Stimulated activated CD4-positive, alpha-beta T cell treated with anti-CD3 and anti-CD28 coated beads, Interleukin-1b, Interleukin-23, amount 100 ng/mL, for 1 hour (primary cell): ENCODE results near the gene PROZ.
"Not testable (repeated sequence)": the region's sequence is repeated elsewhere in the genome, so short reads cannot be mapped to it uniquely, and the experiment has no call there.

Source experiments
- DNase-seq, 2 donors: peaks; one replicate each; pipeline ENCODE4 v3.0.0-alpha.2; 2020; ENCODE audit warnings: low read depth in 2 of 2

Gene PROZ, protein sequence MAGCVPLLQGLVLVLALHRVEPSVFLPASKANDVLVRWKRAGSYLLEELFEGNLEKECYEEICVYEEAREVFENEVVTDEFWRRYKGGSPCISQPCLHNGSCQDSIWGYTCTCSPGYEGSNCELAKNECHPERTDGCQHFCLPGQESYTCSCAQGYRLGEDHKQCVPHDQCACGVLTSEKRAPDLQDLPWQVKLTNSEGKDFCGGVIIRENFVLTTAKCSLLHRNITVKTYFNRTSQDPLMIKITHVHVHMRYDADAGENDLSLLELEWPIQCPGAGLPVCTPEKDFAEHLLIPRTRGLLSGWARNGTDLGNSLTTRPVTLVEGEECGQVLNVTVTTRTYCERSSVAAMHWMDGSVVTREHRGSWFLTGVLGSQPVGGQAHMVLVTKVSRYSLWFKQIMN

DNA sequence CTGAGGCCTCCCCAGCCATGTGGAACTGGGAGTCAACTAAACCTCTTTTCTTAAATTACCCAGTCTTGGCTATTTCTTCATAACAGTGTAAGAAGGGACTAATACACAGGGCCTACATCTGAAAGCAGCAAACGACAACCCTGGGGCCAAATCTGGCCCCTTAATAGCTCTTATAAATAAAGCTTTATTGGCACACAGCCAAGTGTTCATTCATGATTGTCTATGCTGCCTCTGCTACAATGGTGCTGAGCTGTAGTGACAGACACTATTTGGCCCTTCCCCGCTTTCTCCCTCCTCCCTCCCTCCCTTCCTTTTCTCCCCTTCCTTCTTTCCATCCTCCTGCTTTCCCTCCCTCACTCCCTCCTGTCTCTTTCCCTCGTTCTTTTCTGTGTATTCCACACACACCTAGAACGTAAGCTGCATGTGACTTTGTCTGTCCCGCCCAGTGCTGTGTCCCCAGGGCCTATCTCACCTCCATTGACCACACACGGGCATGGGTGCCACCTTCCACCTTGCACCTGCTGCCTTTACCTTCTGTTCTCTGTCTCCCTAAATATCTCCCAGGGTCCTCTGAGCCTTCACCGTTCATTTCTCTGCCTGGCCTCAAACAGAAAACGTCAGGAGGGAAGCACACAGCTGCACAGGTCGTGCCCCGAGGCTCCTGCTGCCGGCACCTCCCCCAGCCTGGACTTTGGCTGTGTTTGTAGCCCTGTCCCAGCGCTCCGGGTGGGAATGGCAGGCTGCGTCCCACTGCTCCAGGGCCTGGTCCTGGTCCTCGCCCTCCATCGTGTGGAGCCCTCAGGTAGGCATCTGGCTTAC is at the start of gene PROZ:
TSS of gene PROZ (plus strand) at position 720 of the 819 bp plus-strand sequence. CDS start at position 733, 13 bp downstream.
- no peak for DNase-seq

DNA sequence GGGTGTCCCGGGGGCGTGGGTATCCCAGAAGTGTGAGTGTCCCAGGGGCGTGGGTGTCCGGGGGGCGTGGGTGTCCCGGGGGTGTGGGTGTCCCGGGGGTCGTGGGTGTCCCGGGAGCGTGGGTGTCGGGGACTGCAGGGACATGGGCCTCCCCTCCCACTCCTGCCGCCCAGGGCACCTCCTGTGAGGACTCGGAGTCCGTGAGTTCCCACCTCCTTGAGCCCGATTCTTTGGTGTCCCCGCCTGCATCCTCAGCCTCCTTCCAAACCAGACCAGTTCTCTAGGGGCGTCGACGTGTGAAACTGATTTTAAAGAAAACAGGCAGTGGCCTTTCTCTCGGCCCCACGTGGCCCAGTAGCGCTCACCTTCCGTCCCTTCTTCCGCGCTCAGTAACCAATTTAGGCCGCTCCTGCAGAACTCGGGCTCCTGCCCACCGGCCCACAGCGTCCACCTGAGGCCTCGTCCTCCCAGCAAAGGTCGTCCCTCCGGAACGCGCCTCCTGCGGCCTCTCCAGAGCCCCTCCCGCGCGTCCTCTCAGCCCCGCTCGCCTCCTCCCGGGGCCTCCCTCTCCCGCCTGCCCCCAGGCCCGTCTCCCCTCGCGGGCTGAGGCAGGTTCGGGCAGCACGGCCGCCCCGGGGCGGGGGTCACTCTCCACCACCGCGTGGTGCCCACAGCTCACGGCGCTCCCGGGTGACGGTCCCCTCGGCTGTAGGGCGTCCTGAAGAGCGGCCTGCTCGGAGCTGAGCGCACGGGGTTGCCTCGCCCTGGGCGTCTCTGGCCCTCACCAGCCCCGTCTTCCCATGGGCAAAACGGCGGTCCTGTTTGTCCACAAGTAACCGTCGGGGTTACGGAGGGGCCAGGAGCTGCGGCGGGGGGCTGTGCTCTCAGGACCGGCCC is 49.0 kb upstream of the PROZ start:
- no peak for DNase-seq

DNA sequence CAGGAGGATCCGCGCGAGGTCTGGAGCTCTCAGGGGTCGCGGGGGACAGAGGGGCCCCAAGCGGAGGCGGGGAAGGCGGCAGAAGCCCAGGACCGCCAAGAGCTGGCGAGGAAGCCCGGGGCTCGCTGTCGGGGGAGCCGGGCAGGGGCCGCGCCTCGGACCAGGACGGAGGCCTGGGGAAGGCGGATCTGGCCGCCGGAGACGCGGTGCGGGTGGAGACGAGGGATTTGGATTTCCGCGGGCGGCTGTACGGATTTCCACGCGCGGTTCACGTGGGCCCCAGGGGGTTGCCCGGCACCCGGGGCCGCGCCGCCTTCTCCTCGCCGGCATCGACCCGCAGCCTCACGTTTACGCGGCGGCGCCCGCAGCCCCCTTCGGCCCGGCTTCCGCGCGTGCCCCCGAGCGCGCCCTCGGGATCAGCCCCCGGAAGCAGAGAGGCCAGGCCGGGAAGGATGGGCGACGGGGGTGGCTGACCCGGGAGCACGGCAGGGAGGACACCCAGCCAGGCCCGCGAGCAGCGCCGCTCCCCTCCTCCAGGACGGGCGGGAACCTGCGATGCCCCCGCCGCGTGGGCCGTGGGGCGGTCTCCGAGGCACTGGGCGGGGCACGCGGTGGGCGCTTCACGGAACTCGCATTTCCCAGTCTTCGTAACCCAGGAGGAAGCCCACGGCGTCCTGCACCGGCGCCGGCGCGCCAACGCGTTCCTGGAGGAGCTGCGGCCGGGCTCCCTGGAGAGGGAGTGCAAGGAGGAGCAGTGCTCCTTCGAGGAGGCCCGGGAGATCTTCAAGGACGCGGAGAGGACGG is 48.2 kb upstream of the PROZ start:
- DNase-seq: peak in 1 of 2 donors; percentile 11

DNA sequence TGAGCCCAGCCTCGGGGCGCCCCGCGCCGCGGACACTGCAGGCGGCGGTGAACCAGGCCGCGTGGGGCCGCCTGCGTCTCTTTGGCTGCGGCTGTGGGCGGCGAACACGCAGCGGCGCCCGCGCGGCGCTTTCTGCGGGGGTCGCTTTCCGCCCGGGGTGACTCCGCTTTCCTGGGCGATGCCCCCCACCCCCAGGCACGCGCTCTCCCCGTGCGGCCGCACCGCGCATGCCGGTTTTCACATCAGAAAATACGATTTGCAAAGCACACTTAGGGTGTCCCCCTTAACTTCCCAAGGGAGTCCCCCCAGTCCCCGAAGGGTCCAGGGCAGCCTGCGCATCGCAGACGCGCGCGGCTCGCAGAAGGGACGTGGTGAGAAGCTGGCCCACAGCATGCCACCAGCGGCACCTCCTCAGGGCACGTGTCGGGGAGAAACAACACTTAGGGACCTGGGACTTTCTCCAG is 47.6 kb upstream of the PROZ start:
- no peak for DNase-seq

DNA sequence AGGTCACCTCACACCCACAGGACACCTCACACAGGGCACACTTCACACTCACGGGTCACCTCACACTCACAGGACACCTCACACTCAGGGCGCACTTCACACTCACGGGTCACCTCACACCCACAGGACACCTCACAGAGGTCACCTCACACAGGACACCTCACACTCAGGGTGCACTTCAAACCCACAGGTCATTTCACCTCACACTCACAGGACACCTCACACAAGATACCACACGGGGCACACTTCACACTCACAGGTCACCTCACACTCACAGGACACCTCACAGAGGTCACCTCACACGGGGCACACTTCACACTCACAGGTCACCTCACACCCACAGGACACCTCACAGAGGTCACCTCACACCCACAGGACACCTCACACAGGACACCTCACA is 46.6 kb upstream of the PROZ start:
- not testable (repeated sequence) for DNase-seq

DNA sequence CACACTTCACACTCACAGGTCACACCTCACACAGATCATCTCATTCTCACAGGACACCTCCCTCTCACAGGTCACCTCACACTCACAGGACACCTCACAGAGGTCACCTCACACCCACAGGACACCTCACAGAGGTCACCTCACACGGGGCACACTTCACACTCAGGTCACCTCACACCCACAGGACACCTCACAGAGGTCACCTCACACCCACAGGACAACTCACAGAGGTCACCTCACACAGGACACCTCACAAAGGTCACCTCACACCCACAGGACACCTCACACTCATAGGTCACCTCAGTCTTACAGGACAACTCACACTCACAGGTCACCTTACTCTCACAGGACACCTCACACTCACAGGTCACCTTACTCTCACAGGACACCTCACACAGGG is 46.0 kb upstream of the PROZ start:
- not testable (repeated sequence) for DNase-seq

DNA sequence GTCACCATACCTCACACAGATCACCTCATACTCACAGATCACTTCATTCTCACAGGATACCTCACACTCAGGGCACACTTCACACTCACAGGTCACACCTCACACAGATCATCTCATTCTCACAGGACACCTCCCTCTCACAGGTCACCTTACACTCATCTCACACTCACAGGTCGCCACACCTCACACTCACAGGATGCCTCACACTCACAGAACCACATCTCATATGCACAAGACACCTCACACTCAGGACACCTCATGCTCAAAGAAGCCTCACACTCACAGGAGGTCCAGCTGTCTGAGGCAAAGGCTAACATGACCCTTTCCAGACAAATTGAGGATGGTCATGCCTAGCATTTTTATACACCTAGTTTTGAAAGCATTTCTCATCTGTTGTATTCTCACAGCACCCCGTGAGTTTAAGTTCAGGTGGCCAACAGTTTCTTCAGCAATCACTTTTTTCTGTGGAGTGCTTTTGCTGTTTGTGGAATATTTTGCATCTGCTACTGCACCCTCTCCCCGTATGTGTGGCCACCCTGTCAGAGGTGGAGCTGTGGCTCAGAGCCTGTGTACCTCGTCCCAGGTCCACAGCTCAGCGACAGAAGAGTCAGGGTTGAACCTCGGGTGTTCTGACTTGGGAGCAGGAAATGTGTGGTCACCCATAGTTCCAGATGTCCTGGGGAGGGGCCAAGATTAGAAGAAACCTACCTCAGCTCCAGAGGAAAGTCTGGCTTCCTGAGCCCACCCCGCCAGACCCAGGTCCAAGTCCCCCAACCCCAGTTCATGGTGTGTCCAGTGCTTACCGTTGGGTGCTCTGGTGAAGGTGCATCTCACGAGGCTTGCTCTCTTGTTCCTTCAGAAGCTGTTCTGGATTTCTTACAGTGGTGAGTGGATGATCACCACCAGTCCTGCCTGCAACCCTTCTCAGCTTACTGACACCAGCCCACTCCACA is 45.3 kb upstream of the PROZ start:
- DNase-seq: no peak

DNA sequence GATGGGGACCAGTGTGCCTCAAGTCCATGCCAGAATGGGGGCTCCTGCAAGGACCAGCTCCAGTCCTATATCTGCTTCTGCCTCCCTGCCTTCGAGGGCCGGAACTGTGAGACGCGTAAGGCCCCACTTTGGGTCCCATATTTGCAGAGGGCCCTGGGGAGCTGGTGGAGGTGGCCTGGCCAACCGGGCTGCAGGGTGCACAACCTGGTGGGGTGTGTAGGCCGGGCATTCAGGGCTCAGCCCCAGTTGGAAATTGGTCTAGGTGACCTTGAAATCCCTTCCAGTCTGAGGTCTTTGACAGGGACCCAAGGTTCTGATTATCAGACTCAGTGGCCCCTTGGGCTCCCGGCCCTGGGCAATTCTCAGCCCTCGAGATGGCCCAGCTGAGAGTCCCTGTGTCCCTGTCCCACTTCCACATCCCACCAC is 44.6 kb upstream of the PROZ start:
- DNase-seq: no peak

DNA sequence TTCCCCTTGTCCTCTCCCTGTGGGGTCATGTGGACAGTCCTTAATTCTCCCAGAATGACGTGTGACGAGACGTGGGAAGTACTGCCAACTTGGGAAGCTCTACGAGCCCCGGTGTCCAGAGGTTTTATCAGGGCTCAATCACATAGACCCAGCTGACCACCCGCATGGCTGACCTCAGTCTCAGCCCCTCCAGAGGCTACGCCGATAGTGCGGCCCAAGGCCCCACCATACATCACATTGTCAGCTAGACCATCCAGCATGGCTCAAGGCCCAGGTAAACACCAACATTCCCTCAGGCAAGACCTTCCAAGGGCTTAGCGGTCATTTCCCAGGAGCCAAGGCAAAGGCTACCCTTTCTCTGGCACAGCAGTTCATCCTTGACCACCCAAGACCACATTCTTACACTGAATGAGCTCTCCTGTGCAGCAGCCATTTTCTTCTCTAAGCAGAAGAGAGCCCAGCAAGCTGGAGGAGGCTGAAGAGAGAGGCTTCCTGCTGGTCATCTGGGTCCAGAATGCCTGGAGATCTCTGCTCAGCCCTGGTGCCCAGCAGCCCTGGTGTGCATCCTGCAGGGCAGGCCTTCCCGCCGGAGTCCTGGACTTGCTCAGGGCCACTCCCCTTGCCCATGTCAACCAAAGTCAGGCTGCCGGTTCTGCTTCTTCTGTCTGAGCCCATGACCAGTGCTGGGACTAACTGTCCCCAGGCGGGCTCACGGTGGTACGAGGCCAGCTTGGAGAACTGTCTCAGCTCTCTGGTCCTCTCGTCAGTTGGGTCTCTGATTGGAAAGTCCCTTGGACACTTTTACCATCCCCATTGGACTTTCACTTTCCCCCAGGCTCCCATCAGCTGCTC is 43.7 kb upstream of the PROZ start:
- no peak for DNase-seq

DNA sequence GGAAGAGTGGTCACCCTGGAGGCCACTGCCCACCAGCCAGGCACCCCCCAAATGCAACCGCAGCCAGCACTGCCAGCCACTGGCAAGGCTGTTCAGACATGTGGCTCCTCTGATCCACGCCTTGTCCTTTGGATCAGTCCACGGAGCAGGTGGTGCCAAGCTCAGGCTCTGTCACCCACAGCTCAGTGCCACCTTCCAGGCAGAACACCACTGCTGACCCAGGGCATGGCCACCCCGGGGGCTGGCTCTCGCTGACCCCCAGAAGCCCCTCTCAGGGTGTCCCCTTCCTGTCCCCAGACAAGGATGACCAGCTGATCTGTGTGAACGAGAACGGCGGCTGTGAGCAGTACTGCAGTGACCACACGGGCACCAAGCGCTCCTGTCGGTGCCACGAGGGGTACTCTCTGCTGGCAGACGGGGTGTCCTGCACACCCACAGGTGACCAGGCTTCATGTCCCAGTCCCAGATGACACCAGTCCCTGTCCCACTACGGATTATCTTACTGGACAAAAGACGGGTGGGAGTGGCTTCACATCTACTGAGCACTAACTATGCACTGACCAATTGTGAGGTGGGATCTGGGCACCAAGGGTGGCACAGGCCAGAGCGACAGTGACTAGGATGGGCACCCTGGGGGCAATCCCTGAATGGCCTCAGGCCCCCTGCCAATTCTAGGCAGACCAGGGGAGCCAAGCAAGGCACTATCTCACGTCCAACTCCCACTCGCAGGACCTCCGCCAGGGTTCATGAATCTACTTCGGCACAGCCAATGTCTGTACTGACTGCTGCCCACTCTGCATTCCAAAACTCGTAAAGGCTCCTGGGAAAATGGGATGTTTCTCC is 42.9 kb upstream of the PROZ start:
- DNase-seq: no peak

DNA sequence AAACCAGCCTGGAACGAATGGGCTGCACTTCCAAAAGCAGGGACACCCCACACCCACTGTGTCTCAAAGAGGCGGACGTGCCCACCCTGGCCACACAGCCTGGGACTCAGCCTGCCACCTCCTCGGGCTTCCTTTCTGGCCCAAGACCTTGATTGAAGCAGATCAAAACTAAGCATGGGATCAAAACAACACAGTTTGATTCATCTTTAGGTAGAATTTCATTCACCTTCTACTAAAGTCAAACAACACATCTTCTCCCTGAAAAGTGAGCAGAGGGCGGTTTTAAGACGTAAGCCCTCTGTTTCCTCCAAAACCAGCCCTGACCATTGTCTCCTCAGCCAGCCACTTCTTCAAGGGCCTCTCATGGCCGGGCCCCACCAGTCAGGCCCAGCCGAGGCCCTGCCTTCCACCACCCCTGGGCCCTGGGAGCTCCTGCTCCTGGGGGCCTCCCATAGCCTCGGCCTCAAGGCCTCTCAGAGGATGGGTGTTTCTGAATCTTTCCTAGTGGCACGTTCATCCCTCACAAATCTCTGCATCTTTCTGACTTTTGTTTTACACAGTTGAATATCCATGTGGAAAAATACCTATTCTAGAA is 42.1 kb upstream of the PROZ start:
- no peak for DNase-seq

DNA sequence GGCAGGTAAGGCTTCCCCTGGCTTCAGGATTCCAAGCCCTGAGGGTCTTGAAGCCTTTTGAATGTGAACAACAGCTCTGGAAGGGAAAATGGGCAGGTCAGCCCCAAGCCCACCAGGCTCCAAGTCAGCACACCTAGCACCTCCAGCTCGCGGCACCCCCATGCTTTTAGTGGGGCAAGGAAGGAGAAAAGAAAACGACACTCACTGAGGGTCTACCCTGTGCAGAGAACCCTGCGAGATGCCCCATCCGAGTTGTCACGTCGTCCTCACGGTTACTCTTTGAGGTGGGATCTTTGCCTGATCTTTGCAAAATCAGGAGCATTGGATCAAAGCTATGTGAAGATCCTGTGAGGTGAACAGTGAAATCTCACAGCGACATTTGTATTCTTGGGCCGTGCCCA is 41.6 kb upstream of the PROZ start:
- DNase-seq: no peak

DNA sequence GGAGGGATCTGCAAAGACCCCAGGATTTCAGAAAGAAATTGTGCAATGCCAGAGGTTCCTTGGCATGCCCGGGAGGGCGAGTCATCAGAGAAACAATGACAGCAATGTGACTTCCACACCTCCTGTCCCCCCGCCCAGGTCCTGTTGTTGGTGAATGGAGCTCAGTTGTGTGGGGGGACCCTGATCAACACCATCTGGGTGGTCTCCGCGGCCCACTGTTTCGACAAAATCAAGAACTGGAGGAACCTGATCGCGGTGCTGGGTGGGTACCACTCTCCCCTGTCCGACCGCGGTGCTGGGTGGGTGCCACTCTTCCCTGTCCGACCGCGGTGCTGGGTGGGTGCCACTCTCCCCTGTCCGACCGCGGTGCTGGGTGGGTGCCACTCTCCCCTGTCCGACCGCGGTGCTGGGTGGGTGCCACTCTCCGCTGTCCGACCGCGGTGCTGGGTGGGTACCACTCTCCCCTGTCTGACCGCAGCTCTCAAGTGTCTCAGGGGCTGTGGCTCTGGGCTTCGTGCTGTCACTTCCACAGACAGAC is 41.0 kb upstream of the PROZ start:
- no peak for DNase-seq

DNA sequence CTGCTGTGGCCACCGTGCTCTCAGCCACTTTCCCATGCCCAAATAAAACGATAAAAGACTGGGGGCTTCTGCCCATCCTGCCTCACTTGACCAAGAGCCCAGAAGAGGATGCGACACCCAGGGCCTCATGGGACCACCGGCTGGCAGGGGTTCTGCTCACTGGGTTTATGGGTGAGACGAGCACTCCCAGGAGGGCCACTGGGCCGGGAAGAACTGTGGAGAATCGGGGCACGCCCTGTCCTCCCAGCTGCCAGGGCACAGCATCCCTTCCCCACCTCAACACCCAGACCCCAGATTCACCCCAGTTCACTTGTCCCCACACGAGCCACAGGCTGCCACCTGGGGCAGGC is 40.6 kb upstream of the PROZ start:
- no peak for DNase-seq

DNA sequence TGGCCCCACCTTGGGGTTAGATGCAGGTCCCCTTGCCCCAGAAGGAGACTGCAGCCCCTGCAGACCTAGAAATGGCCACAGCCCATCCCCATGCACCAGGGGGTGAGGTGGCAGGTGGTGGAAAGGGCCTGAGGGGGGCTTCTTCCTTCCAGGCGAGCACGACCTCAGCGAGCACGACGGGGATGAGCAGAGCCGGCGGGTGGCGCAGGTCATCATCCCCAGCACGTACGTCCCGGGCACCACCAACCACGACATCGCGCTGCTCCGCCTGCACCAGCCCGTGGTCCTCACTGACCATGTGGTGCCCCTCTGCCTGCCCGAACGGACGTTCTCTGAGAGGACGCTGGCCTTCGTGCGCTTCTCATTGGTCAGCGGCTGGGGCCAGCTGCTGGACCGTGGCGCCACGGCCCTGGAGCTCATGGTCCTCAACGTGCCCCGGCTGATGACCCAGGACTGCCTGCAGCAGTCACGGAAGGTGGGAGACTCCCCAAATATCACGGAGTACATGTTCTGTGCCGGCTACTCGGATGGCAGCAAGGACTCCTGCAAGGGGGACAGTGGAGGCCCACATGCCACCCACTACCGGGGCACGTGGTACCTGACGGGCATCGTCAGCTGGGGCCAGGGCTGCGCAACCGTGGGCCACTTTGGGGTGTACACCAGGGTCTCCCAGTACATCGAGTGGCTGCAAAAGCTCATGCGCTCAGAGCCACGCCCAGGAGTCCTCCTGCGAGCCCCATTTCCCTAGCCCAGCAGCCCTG is 40.0 kb upstream of the PROZ start:
- DNase-seq: no peak

DNA sequence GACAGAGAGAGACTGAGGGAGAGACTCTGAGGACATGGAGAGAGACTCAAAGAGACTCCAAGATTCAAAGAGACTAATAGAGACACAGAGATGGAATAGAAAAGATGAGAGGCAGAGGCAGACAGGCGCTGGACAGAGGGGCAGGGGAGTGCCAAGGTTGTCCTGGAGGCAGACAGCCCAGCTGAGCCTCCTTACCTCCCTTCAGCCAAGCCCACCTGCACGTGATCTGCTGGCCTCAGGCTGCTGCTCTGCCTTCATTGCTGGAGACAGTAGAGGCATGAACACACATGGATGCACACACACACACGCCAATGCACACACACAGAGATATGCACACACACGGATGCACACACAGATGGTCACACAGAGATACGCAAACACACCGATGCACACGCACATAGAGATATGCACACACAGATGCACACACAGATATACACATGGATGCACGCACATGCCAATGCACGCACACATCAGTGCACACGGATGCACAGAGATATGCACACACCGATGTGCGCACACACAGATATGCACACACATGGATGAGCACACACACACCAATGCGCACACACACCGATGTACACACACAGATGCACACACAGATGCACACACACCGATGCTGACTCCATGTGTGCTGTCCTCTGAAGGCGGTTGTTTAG is 39.2 kb upstream of the PROZ start:
- DNase-seq: no peak
